Measurements from ENCODE around the gene CD36.

Gene CD36

DNA sequence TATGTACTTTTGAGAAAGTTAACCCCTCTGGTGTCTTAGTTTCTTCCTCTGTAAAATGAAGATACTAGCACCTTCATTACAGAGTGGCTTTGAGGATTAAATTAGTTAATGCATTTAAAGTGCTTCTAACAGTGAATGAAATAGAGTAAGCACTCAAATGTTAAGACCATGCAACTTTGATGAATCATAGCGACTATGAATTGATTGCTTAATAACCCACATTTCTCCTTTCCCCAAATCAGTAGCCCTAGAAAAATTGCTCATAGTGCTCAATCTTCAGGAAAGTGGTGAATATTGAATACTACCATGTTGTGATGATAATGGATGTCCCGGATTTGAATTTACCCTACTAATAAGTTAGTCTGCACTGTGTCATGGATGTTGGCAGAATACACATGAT is 48.1 kb downstream of the CD36 start:
- no peak for ATAC-seq
- TF ChIP-seq, protein P1, sequence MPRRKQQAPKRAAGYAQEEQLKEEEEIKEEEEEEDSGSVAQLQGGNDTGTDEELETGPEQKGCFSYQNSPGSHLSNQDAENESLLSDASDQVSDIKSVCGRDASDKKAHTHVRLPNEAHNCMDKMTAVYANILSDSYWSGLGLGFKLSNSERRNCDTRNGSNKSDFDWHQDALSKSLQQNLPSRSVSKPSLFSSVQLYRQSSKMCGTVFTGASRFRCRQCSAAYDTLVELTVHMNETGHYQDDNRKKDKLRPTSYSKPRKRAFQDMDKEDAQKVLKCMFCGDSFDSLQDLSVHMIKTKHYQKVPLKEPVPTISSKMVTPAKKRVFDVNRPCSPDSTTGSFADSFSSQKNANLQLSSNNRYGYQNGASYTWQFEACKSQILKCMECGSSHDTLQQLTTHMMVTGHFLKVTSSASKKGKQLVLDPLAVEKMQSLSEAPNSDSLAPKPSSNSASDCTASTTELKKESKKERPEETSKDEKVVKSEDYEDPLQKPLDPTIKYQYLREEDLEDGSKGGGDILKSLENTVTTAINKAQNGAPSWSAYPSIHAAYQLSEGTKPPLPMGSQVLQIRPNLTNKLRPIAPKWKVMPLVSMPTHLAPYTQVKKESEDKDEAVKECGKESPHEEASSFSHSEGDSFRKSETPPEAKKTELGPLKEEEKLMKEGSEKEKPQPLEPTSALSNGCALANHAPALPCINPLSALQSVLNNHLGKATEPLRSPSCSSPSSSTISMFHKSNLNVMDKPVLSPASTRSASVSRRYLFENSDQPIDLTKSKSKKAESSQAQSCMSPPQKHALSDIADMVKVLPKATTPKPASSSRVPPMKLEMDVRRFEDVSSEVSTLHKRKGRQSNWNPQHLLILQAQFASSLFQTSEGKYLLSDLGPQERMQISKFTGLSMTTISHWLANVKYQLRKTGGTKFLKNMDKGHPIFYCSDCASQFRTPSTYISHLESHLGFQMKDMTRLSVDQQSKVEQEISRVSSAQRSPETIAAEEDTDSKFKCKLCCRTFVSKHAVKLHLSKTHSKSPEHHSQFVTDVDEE (CRISPR knock-in tag; IDR thresholded peaks at IDR 0.05) = no peak

DNA sequence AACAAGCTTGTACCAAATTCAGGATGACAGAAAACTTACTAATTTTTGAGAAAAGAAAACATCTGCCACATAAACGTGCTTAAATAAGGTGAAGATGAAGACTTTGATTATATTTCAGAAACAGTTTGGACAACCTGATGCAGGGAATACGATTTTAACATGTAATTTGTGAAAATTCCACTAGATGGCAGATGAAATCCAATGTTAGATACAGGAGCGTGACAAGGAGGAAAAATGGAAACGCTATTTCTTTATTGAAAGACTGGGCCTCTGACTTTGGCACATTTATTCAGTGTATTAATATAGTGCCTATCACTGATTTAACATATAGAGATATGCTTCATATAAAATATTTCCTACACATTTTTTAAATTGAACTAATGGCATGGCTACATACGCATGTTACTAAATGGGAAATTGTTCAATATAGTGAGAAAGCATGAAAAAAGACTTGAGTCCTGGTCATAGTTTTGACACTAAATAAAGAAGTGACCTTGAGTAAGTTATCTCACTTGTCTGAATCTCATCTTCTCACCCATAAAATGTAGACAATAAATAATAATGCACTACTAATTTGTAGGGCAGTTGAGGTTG is 60.7 kb downstream of the CD36 start:
- peak; percentile 88 for ATAC-seq
- TF ChIP-seq SNAI2 (CRISPR knock-in tag; IDR thresholded peaks at IDR 0.05) (no peak), ISL1 (CRISPR knock-in tag; IDR thresholded peaks at IDR 0.05) (no peak)
- TF ChIP-seq, protein P2, sequence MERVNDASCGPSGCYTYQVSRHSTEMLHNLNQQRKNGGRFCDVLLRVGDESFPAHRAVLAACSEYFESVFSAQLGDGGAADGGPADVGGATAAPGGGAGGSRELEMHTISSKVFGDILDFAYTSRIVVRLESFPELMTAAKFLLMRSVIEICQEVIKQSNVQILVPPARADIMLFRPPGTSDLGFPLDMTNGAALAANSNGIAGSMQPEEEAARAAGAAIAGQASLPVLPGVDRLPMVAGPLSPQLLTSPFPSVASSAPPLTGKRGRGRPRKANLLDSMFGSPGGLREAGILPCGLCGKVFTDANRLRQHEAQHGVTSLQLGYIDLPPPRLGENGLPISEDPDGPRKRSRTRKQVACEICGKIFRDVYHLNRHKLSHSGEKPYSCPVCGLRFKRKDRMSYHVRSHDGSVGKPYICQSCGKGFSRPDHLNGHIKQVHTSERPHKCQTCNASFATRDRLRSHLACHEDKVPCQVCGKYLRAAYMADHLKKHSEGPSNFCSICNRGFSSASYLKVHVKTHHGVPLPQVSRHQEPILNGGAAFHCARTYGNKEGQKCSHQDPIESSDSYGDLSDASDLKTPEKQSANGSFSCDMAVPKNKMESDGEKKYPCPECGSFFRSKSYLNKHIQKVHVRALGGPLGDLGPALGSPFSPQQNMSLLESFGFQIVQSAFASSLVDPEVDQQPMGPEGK (CRISPR knock-in tag; IDR thresholded peaks at IDR 0.05; ENCODE audit: borderline replicate concordance) = no peak

DNA sequence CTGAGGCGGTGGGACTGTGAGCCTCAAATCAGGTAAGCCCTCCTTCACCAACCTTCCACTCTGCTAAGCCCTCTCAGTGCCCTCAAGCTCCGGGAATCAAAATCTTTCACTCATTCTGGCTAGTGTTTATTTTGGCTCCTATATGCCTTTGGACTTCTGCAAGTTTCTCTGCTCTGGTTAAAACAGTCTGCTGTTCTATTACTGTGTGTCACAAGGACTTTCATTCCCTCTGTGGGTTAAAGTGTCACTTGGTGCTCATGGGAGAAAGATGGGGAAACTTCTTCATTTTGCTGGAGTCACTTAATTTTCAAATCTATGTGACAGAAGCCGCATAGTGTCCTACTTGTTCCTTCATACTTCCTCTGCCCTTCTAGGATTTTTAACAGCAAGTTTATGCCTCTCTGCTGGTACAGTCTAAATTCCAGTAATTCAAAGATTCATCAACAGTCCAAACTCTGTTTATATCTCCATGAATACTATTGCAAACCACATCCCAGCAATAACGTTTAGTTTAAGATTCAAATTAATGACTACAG is 61.3 kb downstream of the CD36 start:
- peak; percentile 64 for ATAC-seq
- TF ChIP-seq ZNF70 (CRISPR knock-in tag; IDR thresholded peaks at IDR 0.05) (no peak), ISL1 (CRISPR knock-in tag; IDR thresholded peaks at IDR 0.05) (0 out of 2 replicates have a peak, but pooled peaks have one; percentile 11)

DNA sequence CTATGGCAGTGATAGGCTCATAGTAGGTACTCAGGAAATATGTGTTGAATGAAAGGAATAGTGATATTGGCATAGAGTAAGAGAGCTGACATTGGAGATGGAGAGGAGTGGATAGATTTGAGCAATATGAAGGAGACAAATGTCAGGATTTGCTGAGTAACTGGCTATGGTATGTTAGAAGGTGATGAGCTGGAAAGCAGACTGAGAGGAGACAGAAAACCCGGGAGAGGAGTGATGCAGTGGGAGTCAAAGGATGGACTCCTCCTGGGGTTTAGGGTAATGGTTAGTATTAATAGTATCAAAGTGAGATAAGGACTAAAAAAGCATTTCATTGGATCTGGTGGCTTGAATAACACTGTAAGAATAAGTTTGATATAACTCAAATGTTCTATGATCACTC is 64.8 kb downstream of the CD36 start:
- ATAC-seq = no peak; the same call in 2 of the 3 replicates
- no peak for TF ChIP-seq ZNF565 (CRISPR knock-in tag; conservative IDR thresholded peaks at IDR 0.05; ENCODE audit: low read depth)

DNA sequence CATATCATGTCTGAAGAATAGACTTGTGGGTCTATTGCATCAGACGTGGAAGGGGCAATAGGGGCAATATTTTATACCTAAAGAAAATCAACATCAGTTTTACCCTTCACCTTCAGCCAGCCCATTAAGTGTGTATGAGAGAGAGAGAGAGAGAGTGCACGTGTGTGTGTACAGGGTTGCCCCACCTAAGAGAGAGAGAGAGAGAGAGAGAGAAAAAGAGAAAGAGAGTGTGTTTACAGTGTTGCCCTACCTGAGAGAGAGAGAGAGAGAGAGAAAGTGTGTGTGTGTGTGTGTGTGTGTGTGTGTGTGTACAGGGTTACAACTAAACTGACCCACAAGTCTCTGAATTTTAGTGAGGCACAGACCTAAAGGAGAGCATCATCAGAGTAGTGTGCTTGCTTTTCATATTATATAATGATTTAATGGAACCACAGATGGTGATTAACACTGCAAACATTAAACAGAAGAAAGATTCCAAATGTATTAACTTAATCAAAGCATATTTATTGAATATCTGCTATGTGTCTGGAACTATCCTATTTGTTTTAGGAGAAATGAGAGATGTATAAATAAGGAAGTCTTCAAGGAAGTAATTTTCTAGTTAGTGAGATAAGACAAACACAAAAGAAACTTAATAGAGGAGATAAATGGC is 66.8 kb downstream of the CD36 start:
- peak; percentile 61 for ATAC-seq
- no peak for TF ChIP-seq ZFP30 (CRISPR knock-in tag; IDR thresholded peaks at IDR 0.05)
- TF ChIP-seq GLIS3 (CRISPR knock-in tag; IDR thresholded peaks at IDR 0.05) = no peak
- TF ChIP-seq SNAI2 (CRISPR knock-in tag; IDR thresholded peaks at IDR 0.05) = no peak
- no peak for TF ChIP-seq OSR1 (CRISPR knock-in tag; IDR thresholded peaks at IDR 0.05)
- no peak for TF ChIP-seq PPARA (CRISPR knock-in tag; IDR thresholded peaks at IDR 0.05; ENCODE audit: borderline replicate concordance)
- no peak for TF ChIP-seq ESRRG (CRISPR knock-in tag; IDR thresholded peaks at IDR 0.05)
- TF ChIP-seq, protein P3, sequence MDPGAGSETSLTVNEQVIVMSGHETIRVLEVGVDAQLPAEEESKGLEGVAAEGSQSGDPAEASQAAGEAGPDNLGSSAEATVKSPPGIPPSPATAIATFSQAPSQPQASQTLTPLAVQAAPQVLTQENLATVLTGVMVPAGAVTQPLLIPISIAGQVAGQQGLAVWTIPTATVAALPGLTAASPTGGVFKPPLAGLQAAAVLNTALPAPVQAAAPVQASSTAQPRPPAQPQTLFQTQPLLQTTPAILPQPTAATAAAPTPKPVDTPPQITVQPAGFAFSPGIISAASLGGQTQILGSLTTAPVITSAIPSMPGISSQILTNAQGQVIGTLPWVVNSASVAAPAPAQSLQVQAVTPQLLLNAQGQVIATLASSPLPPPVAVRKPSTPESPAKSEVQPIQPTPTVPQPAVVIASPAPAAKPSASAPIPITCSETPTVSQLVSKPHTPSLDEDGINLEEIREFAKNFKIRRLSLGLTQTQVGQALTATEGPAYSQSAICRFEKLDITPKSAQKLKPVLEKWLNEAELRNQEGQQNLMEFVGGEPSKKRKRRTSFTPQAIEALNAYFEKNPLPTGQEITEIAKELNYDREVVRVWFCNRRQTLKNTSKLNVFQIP (CRISPR knock-in tag; IDR thresholded peaks at IDR 0.05; ENCODE audit: borderline replicate concordance, low read depth) = peak; percentile 50; the same call in 1 of the 2 replicates
- TF ChIP-seq BACH2 (CRISPR knock-in tag; IDR thresholded peaks at IDR 0.05; ENCODE audit: borderline replicate concordance) = no peak
- TF ChIP-seq CSDC2 (CRISPR knock-in tag; IDR thresholded peaks at IDR 0.05) = no peak
- no peak; the same call in 1 of the 2 replicates for TF ChIP-seq ZC3H10 (CRISPR knock-in tag; IDR thresholded peaks at IDR 0.05)
- TF ChIP-seq, protein P4, sequence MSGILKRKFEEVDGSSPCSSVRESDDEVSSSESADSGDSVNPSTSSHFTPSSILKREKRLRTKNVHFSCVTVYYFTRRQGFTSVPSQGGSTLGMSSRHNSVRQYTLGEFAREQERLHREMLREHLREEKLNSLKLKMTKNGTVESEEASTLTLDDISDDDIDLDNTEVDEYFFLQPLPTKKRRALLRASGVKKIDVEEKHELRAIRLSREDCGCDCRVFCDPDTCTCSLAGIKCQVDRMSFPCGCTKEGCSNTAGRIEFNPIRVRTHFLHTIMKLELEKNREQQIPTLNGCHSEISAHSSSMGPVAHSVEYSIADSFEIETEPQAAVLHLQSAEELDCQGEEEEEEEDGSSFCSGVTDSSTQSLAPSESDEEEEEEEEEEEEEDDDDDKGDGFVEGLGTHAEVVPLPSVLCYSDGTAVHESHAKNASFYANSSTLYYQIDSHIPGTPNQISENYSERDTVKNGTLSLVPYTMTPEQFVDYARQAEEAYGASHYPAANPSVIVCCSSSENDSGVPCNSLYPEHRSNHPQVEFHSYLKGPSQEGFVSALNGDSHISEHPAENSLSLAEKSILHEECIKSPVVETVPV (CRISPR knock-in tag; IDR thresholded peaks at IDR 0.05) = no peak
- TF ChIP-seq, protein P5, sequence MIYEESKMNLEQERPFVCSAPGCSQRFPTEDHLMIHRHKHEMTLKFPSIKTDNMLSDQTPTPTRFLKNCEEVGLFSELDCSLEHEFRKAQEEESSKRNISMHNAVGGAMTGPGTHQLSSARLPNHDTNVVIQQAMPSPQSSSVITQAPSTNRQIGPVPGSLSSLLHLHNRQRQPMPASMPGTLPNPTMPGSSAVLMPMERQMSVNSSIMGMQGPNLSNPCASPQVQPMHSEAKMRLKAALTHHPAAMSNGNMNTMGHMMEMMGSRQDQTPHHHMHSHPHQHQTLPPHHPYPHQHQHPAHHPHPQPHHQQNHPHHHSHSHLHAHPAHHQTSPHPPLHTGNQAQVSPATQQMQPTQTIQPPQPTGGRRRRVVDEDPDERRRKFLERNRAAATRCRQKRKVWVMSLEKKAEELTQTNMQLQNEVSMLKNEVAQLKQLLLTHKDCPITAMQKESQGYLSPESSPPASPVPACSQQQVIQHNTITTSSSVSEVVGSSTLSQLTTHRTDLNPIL (CRISPR knock-in tag; IDR thresholded peaks at IDR 0.05; ENCODE audit: low read depth) = no peak
- peak; percentile 83 for TF ChIP-seq TCF4 (CRISPR knock-in tag; IDR thresholded peaks at IDR 0.05; ENCODE audit: borderline replicate concordance)
- no peak for TF ChIP-seq ZFP3 (CRISPR knock-in tag; IDR thresholded peaks at IDR 0.05)
- no peak for TF ChIP-seq ZNF565 (CRISPR knock-in tag; conservative IDR thresholded peaks at IDR 0.05; ENCODE audit: low read depth)
- TF ChIP-seq, protein P1 (CRISPR knock-in tag; IDR thresholded peaks at IDR 0.05) = no peak
- TF ChIP-seq ZNF8 (CRISPR knock-in tag; IDR thresholded peaks at IDR 0.05) = no peak
- no peak for TF ChIP-seq TOX (CRISPR knock-in tag; IDR thresholded peaks at IDR 0.05; ENCODE audit: borderline replicate concordance)
- TF ChIP-seq ISL1 (CRISPR knock-in tag; IDR thresholded peaks at IDR 0.05) = peak; percentile 74
- no peak for TF ChIP-seq ARNTL (CRISPR knock-in tag; IDR thresholded peaks at IDR 0.05; ENCODE audit: borderline replicate concordance, low read depth)
- no peak for TF ChIP-seq ZNF70 (CRISPR knock-in tag; IDR thresholded peaks at IDR 0.05)

All from SK-N-SH treated with all-trans-retinoic acid at 6 μM for 48 hours (cell line).